H1 (cell line): ENCODE measurements around the gene OCSTAMP. TPM values are rescaled to one million over a fixed set of nuclear protein-coding genes. Genes with fewer than 3 reads are reported as not detected.

Source experiments
- CTCF ChIA-PET: fragments of 300-600 bp; sonication (Branson Sonifier 250); formaldehyde crosslinking; loops from one replicate; lab custom pipeline; 2021; ENCODE audit not compliant: partially characterized antibody; lab: Charles Lee
- POLR2A ChIA-PET: fragments of 300-600 bp; sonication (Branson Sonifier 250); formaldehyde crosslinking; loops from one replicate; lab custom pipeline; 2021; ENCODE audit warnings: inconsistent platforms; ENCODE audit not compliant: partially characterized antibody; lab: Charles Lee
- DNase-seq, 2 experiments: peaks; one replicate each; pipeline versions ENCODE4 v3.0.0 to v3.0.0-alpha.2; 2010 to 2022; ENCODE audit warnings: low spot score in 2 of 2, low read depth in 1 of 2, mixed read lengths in 1 of 2
- FAIRE-seq: peaks from 2 replicates; lab custom pipeline; 2011; peaks lifted over from hg19 to GRCh38; lab: Jason Lieb, UNC
- H2AFZ ChIP-seq: 2 replicates; pipeline ENCODE4 v1.8.1; 2012; ENCODE audit warnings: low read length, inconsistent platforms
- H2AK5ac ChIP-seq: 2 replicates; pipeline ENCODE4 v1.6.1; 2013; ENCODE audit warnings: low read depth, low read length
- H2BK120ac ChIP-seq: replicated peaks from 2 replicates; pipeline ENCODE3; 2013; ENCODE audit warnings: low read depth, low read length, inconsistent platforms
- H2BK12ac ChIP-seq: 2 replicates; pipeline ENCODE4 v1.6.1; 2013; ENCODE audit warnings: low read depth, low read length
- H2BK15ac ChIP-seq: 2 replicates; pipeline ENCODE4 v1.6.1; 2013; ENCODE audit warnings: low read length
- H2BK20ac ChIP-seq: 2 replicates; pipeline ENCODE4 v1.6.1; 2013; ENCODE audit warnings: low read length
- H2BK5ac ChIP-seq: 2 replicates; pipeline ENCODE4 v1.6.1; 2013; ENCODE audit warnings: low read depth, low read length
- H3K14ac ChIP-seq: 2 replicates; pipeline ENCODE4 v1.6.1; 2013; ENCODE audit warnings: inconsistent platforms; ENCODE audit not compliant: insufficient read length
- H3K18ac ChIP-seq: 2 replicates; pipeline ENCODE4 v1.6.1; 2013; ENCODE audit warnings: low read length; ENCODE audit errors: extremely low read depth
- H3K23ac ChIP-seq: 2 replicates; pipeline ENCODE4 v1.6.1; 2013; ENCODE audit warnings: inconsistent platforms; ENCODE audit not compliant: insufficient read length
- H3K23me2 ChIP-seq: 2 replicates; pipeline ENCODE4 v1.6.1; 2013; ENCODE audit warnings: low read depth, low read length
- H3K27ac ChIP-seq: 2 replicates; pipeline ENCODE4 v1.6.1; 2011; ENCODE audit warnings: low read depth, low read length, inconsistent platforms
- H3K27me3 ChIP-seq, 4 experiments: replicated peaks in 1 of 4; 1 replicate in 1 of 4; 2 replicates in 3 of 4; pipeline versions ENCODE4 v1.6.1 to v1.8.1; 2011 to 2013; ENCODE audit warnings: low read length in 3 of 4, mild to moderate bottlenecking in 3 of 4, inconsistent platforms in 2 of 4, mixed read lengths in 2 of 4, moderate library complexity in 1 of 4; ENCODE audit not compliant: control insufficient read depth in 3 of 4, insufficient read depth in 3 of 4; ENCODE audit errors: extremely low read depth in 1 of 4
- H3K36me3 ChIP-seq, 4 experiments: 2 replicates each; pipeline versions ENCODE4 v1.6.1 to v1.8.1; 2011 to 2013; ENCODE audit warnings: mild to moderate bottlenecking in 4 of 4, low read length in 3 of 4, moderate library complexity in 2 of 4, control low read depth in 1 of 4, inconsistent platforms in 1 of 4; ENCODE audit not compliant: insufficient read depth in 4 of 4, control insufficient read depth in 2 of 4
- H3K4ac ChIP-seq: replicated peaks from 2 replicates; pipeline ENCODE3; 2013; ENCODE audit warnings: low read length, low read depth, mixed read lengths, inconsistent platforms; ENCODE audit not compliant: insufficient read length
- H3K4me1 ChIP-seq, 4 experiments: replicated peaks in 1 of 4; 1 replicate in 1 of 4; 2 replicates in 3 of 4; pipeline versions ENCODE4 v1.6.1 to v1.8.1; 2011 to 2013; ENCODE audit warnings: low read length in 3 of 4, inconsistent platforms in 2 of 4, mixed read lengths in 1 of 4; ENCODE audit not compliant: insufficient read depth in 4 of 4, control insufficient read depth in 3 of 4
- H3K4me2 ChIP-seq, 2 experiments: 2 replicates each; pipeline versions ENCODE4 v1.6.1 to v1.8.1; 2011 to 2013; ENCODE audit warnings: low read depth in 2 of 2, low read length in 2 of 2, control low read depth in 1 of 2, inconsistent platforms in 1 of 2, mild to moderate bottlenecking in 1 of 2; ENCODE audit not compliant: insufficient read depth in 1 of 2
- H3K4me3 ChIP-seq, 4 experiments: fragments of 200-600, 300-600 bp in 1 of 4; sonication (generic), shearing (Covaris generic), sonication (Bioruptor Twin) in 1 of 4; 2 replicates each; pipeline versions ENCODE4 v1.5.1 to v1.8.1; 2011 to 2016; ENCODE audit warnings: low read length in 4 of 4, low read depth in 3 of 4, control low read depth in 2 of 4, inconsistent platforms in 2 of 4, mild to moderate bottlenecking in 2 of 4, mixed read lengths in 1 of 4, moderate library complexity in 1 of 4; ENCODE audit not compliant: insufficient read depth in 2 of 4; ENCODE audit errors: extremely low read depth in 1 of 4
- H3K56ac ChIP-seq: replicated peaks from 2 replicates; pipeline ENCODE3; 2013; ENCODE audit warnings: low read depth, mild to moderate bottlenecking, mixed read lengths, low read length, inconsistent platforms; ENCODE audit not compliant: insufficient read length
- H3K79me1 ChIP-seq: 2 replicates; pipeline ENCODE4 v1.6.1; 2013; ENCODE audit warnings: low read depth, low read length, control low read depth
- H3K79me2 ChIP-seq, 2 experiments: 2 replicates each; pipeline versions ENCODE4 v1.6.1 to v1.8.1; 2012 to 2013; ENCODE audit warnings: low read length in 2 of 2, mild to moderate bottlenecking in 2 of 2, inconsistent platforms in 1 of 2; ENCODE audit not compliant: insufficient read depth in 2 of 2, control insufficient read depth in 1 of 2
- H3K9ac ChIP-seq, 4 experiments: replicated peaks in 1 of 4; 1 replicate in 1 of 4; 2 replicates in 3 of 4; pipeline versions ENCODE4 v1.6.1 to v1.8.1; 2011 to 2013; ENCODE audit warnings: low read depth in 3 of 4, low read length in 3 of 4, control low read depth in 2 of 4, mild to moderate bottlenecking in 2 of 4, moderate library complexity in 2 of 4, inconsistent platforms in 1 of 4; ENCODE audit errors: extremely low read depth in 1 of 4
- H3K9me3 ChIP-seq, 2 experiments: 2 replicates each; pipeline versions ENCODE4 v1.6.1 to v1.8.1; 2012 to 2013; ENCODE audit warnings: mild to moderate bottlenecking in 2 of 2, moderate library complexity in 2 of 2, control low read depth in 1 of 2, inconsistent platforms in 1 of 2, low read depth in 1 of 2, low read length in 1 of 2, mixed read lengths in 1 of 2; ENCODE audit not compliant: insufficient read depth in 2 of 2
- H4K20me1 ChIP-seq, 2 experiments: replicated peaks in 1 of 2; 2 replicates each; pipeline versions ENCODE3 to v1.8.1; 2011 to 2013; ENCODE audit warnings: inconsistent platforms in 2 of 2, low read length in 2 of 2, mild to moderate bottlenecking in 1 of 2; ENCODE audit not compliant: insufficient read depth in 2 of 2, control insufficient read depth in 1 of 2
- H4K5ac ChIP-seq: 2 replicates; pipeline ENCODE4 v1.6.1; 2013; ENCODE audit warnings: low read length, low read depth, mixed read lengths, inconsistent platforms; ENCODE audit not compliant: insufficient read length
- H4K8ac ChIP-seq: 2 replicates; pipeline ENCODE4 v1.8.0; 2013; ENCODE audit warnings: mild to moderate bottlenecking, moderate library complexity, low read length, inconsistent platforms; ENCODE audit not compliant: insufficient read depth; ENCODE audit errors: extremely low read depth
- H4K91ac ChIP-seq: replicated peaks from 2 replicates; pipeline ENCODE3; 2013; ENCODE audit warnings: low read length, mixed read lengths, inconsistent platforms; ENCODE audit not compliant: insufficient read length
- CBX5 ChIP-seq: fragments of 300-800, 300-1000 bp; sonication (generic); IDR thresholded peaks from 2 replicates; pipeline ENCODE4 v1.7.1; 2016; ENCODE audit warnings: antibody characterized with exemption, low read length, low read depth
- CTBP2 ChIP-seq: IDR thresholded peaks from 2 replicates; pipeline ENCODE4 v1.7.0; 2011; ENCODE audit warnings: borderline replicate concordance, mild to moderate bottlenecking, moderate library complexity, mixed read lengths, low read length; ENCODE audit not compliant: insufficient read depth, insufficient read length
- KDM4A ChIP-seq: IDR thresholded peaks from one replicate; pipeline ENCODE4 v1.7.1; 2012; ENCODE audit warnings: low read depth, mild to moderate bottlenecking, moderate library complexity, low read length, inconsistent platforms; ENCODE audit not compliant: severe bottlenecking
- POLR2A ChIP-seq, 2 experiments: IDR thresholded peaks; 1 replicate in 1 of 2; 2 replicates in 1 of 2; pipeline ENCODE4 v1.6.1; 2011; ENCODE audit warnings: low read depth in 2 of 2, low read length in 2 of 2, mild to moderate bottlenecking in 2 of 2; ENCODE audit errors: control extremely low read depth in 1 of 2
- SIX5 ChIP-seq: IDR thresholded peaks from 2 replicates; pipeline ENCODE4 v1.6.1; 2011; ENCODE audit warnings: mild to moderate bottlenecking, low read depth, low read length
- SUZ12 ChIP-seq: fragments of 200-600 bp; sonication (generic); IDR thresholded peaks from 2 replicates; pipeline ENCODE4 v1.6.1; 2012; ENCODE audit warnings: mild to moderate bottlenecking, inconsistent platforms, low read length, moderate library complexity, mixed read lengths
- WGBS, 2 experiments: shearing (Covaris generic) in 1 of 2; methylation state at CpG; one replicate each; pipeline versions ENCODE4 v1.1.6 to v1.1.7; 2013 to 2015; ENCODE audit warnings: low lambda C conversion rate in 2 of 2, mixed read lengths in 2 of 2, inconsistent platforms in 1 of 2, low coverage in 1 of 2, missing lambda C conversion rate in 1 of 2; ENCODE audit not compliant: insufficient replicate concordance in 2 of 2, insufficient coverage in 1 of 2, insufficient read length in 1 of 2; ENCODE audit errors: extremely low coverage in 1 of 2, missing lambda C conversion rate in 1 of 2; 5-methylcytosine and 5-hydroxymethylcytosine counted together
- polyA plus RNA-seq, 7 experiments: library from polyadenylated mRNA; depleted of rRNA in 3 of 7; stranded (reverse) in 5 of 7; unstranded in 2 of 7; fragments of >200 nt in 5 of 7; fragments of 200-250 nt in 2 of 7; gene quantifications; 1 replicate in 5 of 7; 2 replicates in 1 of 7; 4 replicates in 1 of 7; pipeline versions ENCODE4 v1.2.1 to v1.2.3, GENCODE V29; 2011 to 2013; ENCODE audit warnings: missing spikeins in 2 of 7, mixed read lengths in 2 of 7
- total RNA-seq: library from RNA; stranded (reverse); fragmentation: NEBNext Ultra II Directional; extraction: Animal tissue kit (Norgen Biotek cat#: 25700); gene quantifications from 2 replicates; pipeline ENCODE4 v1.2.1, GENCODE V29; 2021
- TF ChIP-seq, protein P1 (sequence below), 3 experiments: IDR thresholded peaks; 1 replicate in 2 of 3; 2 replicates in 1 of 3; pipeline versions ENCODE4 v1.5.1 to v1.6.1; 2011; ENCODE audit warnings: low read length in 3 of 3, mild to moderate bottlenecking in 3 of 3, inconsistent platforms in 2 of 3, low read depth in 1 of 3, moderate library complexity in 1 of 3; ENCODE audit not compliant: insufficient read depth in 1 of 3; ENCODE audit errors: control extremely low read depth in 1 of 3
- TF ChIP-seq, protein P2 (sequence below): IDR thresholded peaks from 2 replicates; pipeline ENCODE4 v1.6.1; 2011; ENCODE audit warnings: low read length, improper control_type of control experiment

OCSTAMP gene
- total and polyA plus RNA-seq, 2 of the 8 experiments (the other 6 are each of a cell fraction or from before 2014, with no cell fraction given), result 0.09 to 0.13 TPM

DNA sequence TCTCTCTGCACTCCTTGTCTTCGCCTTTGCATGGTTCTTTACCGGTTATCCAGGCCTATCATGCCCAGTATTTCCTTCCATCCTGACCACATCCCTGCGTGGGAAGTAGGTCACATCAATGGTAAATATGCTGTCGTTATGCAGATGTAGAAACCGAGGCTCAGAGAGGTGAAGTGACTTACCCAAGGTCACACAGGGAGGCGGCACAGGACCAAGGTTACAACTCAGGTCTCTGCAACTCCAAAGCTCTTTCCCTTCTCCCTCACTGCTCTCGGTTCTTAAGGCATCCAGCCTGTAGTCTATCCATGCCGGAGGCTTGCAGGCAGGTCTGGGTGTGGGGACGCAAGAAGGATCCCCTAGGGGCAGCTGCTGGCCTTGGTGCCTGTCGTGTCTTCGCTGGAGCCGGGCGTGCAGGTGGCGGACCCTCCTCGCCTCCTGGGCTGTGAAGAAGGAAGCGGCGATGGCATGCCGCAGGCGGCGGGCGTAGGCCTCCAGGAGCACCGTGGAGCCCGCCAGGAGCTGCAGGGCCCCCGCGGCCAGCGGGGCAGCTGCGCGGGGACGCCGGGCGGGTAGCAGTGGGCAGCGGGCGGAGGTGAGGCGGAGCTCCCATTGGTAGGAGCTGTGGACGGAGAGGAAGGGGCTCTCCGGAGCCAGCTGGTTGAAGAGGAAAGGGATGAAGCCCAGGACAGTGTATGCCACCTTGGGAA, 9.1 kb downstream of the OCSTAMP start:
- H3K27me3 ChIP-seq, result no peaks in the 10 kb centered on the region
- no peak overlapping the region for H3K27ac ChIP-seq
- H3K18ac ChIP-seq, result no peak overlapping the region
- DNase-seq, result no peak
- H2BK120ac ChIP-seq, result no peak overlapping the region
- H4K8ac ChIP-seq, result peak overlapping the region; percentile 66; the same call in 1 of the 2 replicates
- no peaks in the 10 kb centered on the region for H3K79me2 ChIP-seq
- H3K4me2 ChIP-seq, result no peak overlapping the region
- no peaks in the 10 kb centered on the region for H3K79me1 ChIP-seq
- no peak overlapping the region for H2AFZ ChIP-seq
- no peak overlapping the region for H3K23ac ChIP-seq
- H3K4ac ChIP-seq, result no peak overlapping the region
- no peak overlapping the region for H3K9ac ChIP-seq
- H3K56ac ChIP-seq, result no peak overlapping the region
- H2BK15ac ChIP-seq, result no peak overlapping the region; the same call in 1 of the 2 replicates
- CTCF ChIA-PET, result interaction anchor here (0.9 to 7.3 kb wide), 6 partner anchors 10 to 41 kb away, joined by 3 to 48 read pairs (median 14); partner anchors contain the start of gene OCSTAMP
- POLR2A ChIA-PET, result no interaction called here
- H4K91ac ChIP-seq, result no peak overlapping the region
- no peak overlapping the region for H4K5ac ChIP-seq
- 91% methylated on average over 29 of the region's 36 CpGs; no CpG with 5 or more reads in 1 of the 2 experiments for WGBS, 2 experiments
- no peak for FAIRE-seq
- no peak overlapping the region for H2AK5ac ChIP-seq
- no peaks in the 10 kb centered on the region for H3K9me3 ChIP-seq
- no peaks in the 10 kb centered on the region for H3K36me3 ChIP-seq
- no peak overlapping the region for H2BK12ac ChIP-seq
- no peaks in the 10 kb centered on the region for H4K20me1 ChIP-seq
- H3K23me2 ChIP-seq, result no peaks in the 10 kb centered on the region
- no peak overlapping the region for H3K14ac ChIP-seq
- H2BK5ac ChIP-seq, result no peak overlapping the region
- no peak overlapping the region for H2BK20ac ChIP-seq
- peaks cover 0 to 5% (median 2%) of the 10 kb centered on the region in 4 experiments; a peak in 2 of 7 replicates for H3K4me1 ChIP-seq
- H3K4me3 ChIP-seq, result no peak overlapping the region
- TF ChIP-seq SUZ12, result no peak
- no peak for TF ChIP-seq SIX5
- TF ChIP-seq, protein P1, sequence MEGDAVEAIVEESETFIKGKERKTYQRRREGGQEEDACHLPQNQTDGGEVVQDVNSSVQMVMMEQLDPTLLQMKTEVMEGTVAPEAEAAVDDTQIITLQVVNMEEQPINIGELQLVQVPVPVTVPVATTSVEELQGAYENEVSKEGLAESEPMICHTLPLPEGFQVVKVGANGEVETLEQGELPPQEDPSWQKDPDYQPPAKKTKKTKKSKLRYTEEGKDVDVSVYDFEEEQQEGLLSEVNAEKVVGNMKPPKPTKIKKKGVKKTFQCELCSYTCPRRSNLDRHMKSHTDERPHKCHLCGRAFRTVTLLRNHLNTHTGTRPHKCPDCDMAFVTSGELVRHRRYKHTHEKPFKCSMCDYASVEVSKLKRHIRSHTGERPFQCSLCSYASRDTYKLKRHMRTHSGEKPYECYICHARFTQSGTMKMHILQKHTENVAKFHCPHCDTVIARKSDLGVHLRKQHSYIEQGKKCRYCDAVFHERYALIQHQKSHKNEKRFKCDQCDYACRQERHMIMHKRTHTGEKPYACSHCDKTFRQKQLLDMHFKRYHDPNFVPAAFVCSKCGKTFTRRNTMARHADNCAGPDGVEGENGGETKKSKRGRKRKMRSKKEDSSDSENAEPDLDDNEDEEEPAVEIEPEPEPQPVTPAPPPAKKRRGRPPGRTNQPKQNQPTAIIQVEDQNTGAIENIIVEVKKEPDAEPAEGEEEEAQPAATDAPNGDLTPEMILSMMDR (IDR thresholded peaks at IDR 0.05; ENCODE audit: control extremely low read depth in 1 of 3, insufficient read depth in 1 of 3, low read depth in 1 of 3, low read length in 3 of 3), result no peak
- no peak for TF ChIP-seq POLR2A (IDR thresholded peaks at IDR 0.05; ENCODE audit: control extremely low read depth in 1 of 2, low read depth in 2 of 2, low read length in 2 of 2)
- TF ChIP-seq, protein P2, sequence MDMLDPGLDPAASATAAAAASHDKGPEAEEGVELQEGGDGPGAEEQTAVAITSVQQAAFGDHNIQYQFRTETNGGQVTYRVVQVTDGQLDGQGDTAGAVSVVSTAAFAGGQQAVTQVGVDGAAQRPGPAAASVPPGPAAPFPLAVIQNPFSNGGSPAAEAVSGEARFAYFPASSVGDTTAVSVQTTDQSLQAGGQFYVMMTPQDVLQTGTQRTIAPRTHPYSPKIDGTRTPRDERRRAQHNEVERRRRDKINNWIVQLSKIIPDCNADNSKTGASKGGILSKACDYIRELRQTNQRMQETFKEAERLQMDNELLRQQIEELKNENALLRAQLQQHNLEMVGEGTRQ, result no peak
- TF ChIP-seq KDM4A, result no peak
- no peak for TF ChIP-seq CTBP2
- no peak for TF ChIP-seq CBX5
